Pancreas (tissue), 10 donors: ENCODE results near the gene SPATA13. TPM values are rescaled to one million over a fixed set of nuclear protein-coding genes. Genes with fewer than 3 reads are reported as not detected.
"Not testable (repeated sequence)": the region's sequence is repeated elsewhere in the genome, so short reads cannot be mapped to it uniquely, and the experiment has no call there.

Experiments
- ATAC-seq, 4 donors: fragments of 200-7000 bp; cut with Tn5 transposase; one replicate each; pipeline versions ENCODE4 v1.8.0 to v1.9.1; 2020; ENCODE audit warnings: mild to moderate bottlenecking in 4 of 4, moderate library complexity in 4 of 4
- DNase-seq, 6 donors: peaks; one replicate each; pipeline ENCODE4 v3.0.0-alpha.2; 2020
- FAIRE-seq: peaks from 2 replicates; lab custom pipeline; 2012; peaks lifted over from hg19 to GRCh38; lab: Jason Lieb, UNC
- H3K27ac ChIP-seq, 4 donors: fragments of 200-600 bp; sonication (generic); 1 replicate in 3 of 4; 2 replicates in 1 of 4; pipeline versions ENCODE4 v1.5.0 to v1.8.0; 2020
- H3K27me3 ChIP-seq, 4 donors: fragments of 200-600 bp; one replicate each; pipeline ENCODE4 v1.8.0; 2021
- H3K36me3 ChIP-seq, 3 donors: fragments of 200-600 bp; sonication (generic) in 1 of 3; one replicate each; pipeline versions ENCODE4 v1.5.0 to v1.8.0; 2020 to 2021
- H3K4me1 ChIP-seq, 3 donors: fragments of 200-600 bp; one replicate each; pipeline ENCODE4 v1.8.0; 2021
- H3K4me3 ChIP-seq, 4 donors: fragments of 200-600 bp; sonication (generic) in 2 of 4; one replicate each; pipeline versions ENCODE4 v1.5.0 to v1.8.0; 2020 to 2021
- H3K9me3 ChIP-seq, 4 donors: fragments of 200-600 bp; one replicate each; pipeline ENCODE4 v1.8.0; 2021
- CTCF ChIP-seq, 4 donors: fragments of 200-600 bp; sonication (generic) in 3 of 4; IDR thresholded peaks; one replicate each; pipeline versions ENCODE4 v1.5.0 to v1.8.0; 2021; ENCODE audit warnings: antibody characterized with exemption in 4 of 4
- WGBS, 2 donors: extraction: QIAGEN DNeasy Blood & Tissue Kit; methylation state at CpG; one replicate each; pipeline ENCODE4 v1.1.7; 2013; 5-methylcytosine and 5-hydroxymethylcytosine counted together
- intact Hi-C, 3 donors: fragments of 100-400 bp; cut with DNase I; formaldehyde crosslinking; loops; one replicate each; pipeline versions ENCODE4 v1.11.1 to v1.14.2; 2022
- polyA plus RNA-seq, 2 donors: library from polyadenylated mRNA; stranded (reverse); fragments of 200-250 nt; gene quantifications; one replicate each; pipeline ENCODE4 v1.2.3, GENCODE V29; 2013
- total RNA-seq, 6 donors: library from RNA; stranded (reverse); fragmentation: NEBNext Ultra II Directional in 4 of 6; extraction: Animal tissue kit (Norgen Biotek cat#: 25700) in 4 of 6; gene quantifications; one replicate each; pipeline versions ENCODE4 v1.2.1 to v1.2.4, GENCODE V29; 2021 to 2023
- donor health status: healthy with polysubstance abuse.
- donor health status: DM: no; HTN: no; CAD: no; lungs with moderate emphysema.
- donor health status: DM: no; HTN: no; CAD: no.
- donor health status: control.
- donor health status: control.
- donor health status: Bipolar disorder and iron deficiency.
- donor health status: DM: yes; HTN: yes; CAD: no.
- donor health status: DM: no; HTN: no; CAD: no.
- donor health status: DM: no; HTN: no; CAD: no.
- donor health status: DM: yes; HTN: yes; CAD: no.

SPATA13 gene
- total and polyA plus RNA-seq, 8 donors: 38.1 to 71.2 (median 53.9) TPM

GRCh38 chr13:24348797-24349515, 188.4 kb downstream of the SPATA13 start:
- intact Hi-C loops: no loop called here
- H3K27ac ChIP-seq: peak overlapping the region; percentile 59 to 86 (median 78)
- no peak for FAIRE-seq

GRCh38 chr13:24349778-24350664, 189.5 kb downstream of the SPATA13 start:
- DNase-seq: not testable (repeated sequence)

More at GRCh38 chr13:24348797-24349515, 188.4 kb downstream of the SPATA13 start:
- peak; percentile 97 to 98 (median 97) for ATAC-seq
- H3K4me3 ChIP-seq: no peak overlapping the region
- peaks cover 3 to 16% (median 8%) of the 10 kb centered on the region in 3 donors for H3K4me1 ChIP-seq
- no peaks in the 10 kb centered on the region for H3K27me3 ChIP-seq
- WGBS, 2 donors: 14 to 15% methylated on average over 6 of the region's 6 CpGs
- H3K36me3 ChIP-seq: no peaks in the 10 kb centered on the region
- peak in 5 of 6 donors; percentile 87 to 95 (median 90) for DNase-seq
- H3K9me3 ChIP-seq: no peaks in the 10 kb centered on the region
- no peak for TF ChIP-seq CTCF (IDR thresholded peaks at IDR 0.05)

GRCh38 chr13:24351423-24351822, 190.9 kb downstream of the SPATA13 start:
- H3K36me3 ChIP-seq: no peaks in the 10 kb centered on the region
- DNase-seq: no peak

More at GRCh38 chr13:24349778-24350664, 189.5 kb downstream of the SPATA13 start:
- not testable (repeated sequence) for H3K4me3 ChIP-seq, FAIRE-seq, H3K27me3 ChIP-seq, H3K36me3 ChIP-seq, H3K9me3 ChIP-seq, ATAC-seq
- Histone ChIP-seq H3K4me1 (peaks cover 3 to 16% (median 8%) of the 10 kb centered on the region in 3 donors), H3K27ac (peak overlapping the region in 3 of 4 donors; percentile 74 to 86 (median 83))
- intact Hi-C loops: loop anchor here in 1 of 3 donors (10.0 kb wide), 1 partner anchor 1415 kb away; no protein-coding TSS in a partner anchor
- 89 to 94% methylated on average over 3 of the region's 3 CpGs for WGBS, 2 donors

GRCh38 chr13:24353736-24354135, 193.2 kb downstream of the SPATA13 start:
- H3K9me3 ChIP-seq: no peaks in the 10 kb centered on the region
- ATAC-seq: no peak
- intact Hi-C loops: loop anchor here in 1 of 3 donors (10.0 kb wide), 1 partner anchor 1419 kb away; no protein-coding TSS in a partner anchor
- no peak overlapping the region for H3K27ac ChIP-seq
- H3K27me3 ChIP-seq: no peaks in the 10 kb centered on the region
- TF ChIP-seq CTCF (IDR thresholded peaks at IDR 0.05): no peak
- FAIRE-seq: no peak
- DNase-seq: no peak
- WGBS, 2 donors: 59 to 81% methylated on average over 1 of the region's 1 CpG
- H3K4me3 ChIP-seq: no peak overlapping the region
- H3K4me1 ChIP-seq: peaks cover 0 to 7% (median 3%) of the 10 kb centered on the region in 3 donors
- H3K36me3 ChIP-seq: no peaks in the 10 kb centered on the region

More at GRCh38 chr13:24351423-24351822, 190.9 kb downstream of the SPATA13 start:
- 88 to 90% methylated on average over 3 of the region's 3 CpGs for WGBS, 2 donors
- intact Hi-C loops: loop anchor here in 1 of 3 donors (10.0 kb wide), 1 partner anchor 1417 kb away; no protein-coding TSS in a partner anchor
- H3K27ac ChIP-seq: no peak overlapping the region
- H3K9me3 ChIP-seq: no peaks in the 10 kb centered on the region
- no peak for TF ChIP-seq CTCF (IDR thresholded peaks at IDR 0.05)
- ATAC-seq (no peak), FAIRE-seq (no peak)
- peaks cover 3 to 16% (median 8%) of the 10 kb centered on the region in 3 donors for H3K4me1 ChIP-seq
- no peaks in the 10 kb centered on the region for H3K27me3 ChIP-seq
- H3K4me3 ChIP-seq: no peak overlapping the region

- no peak for TF ChIP-seq CTCF (IDR thresholded peaks at IDR 0.05)
- 93 to 95% methylated on average over 13 of the region's 13 CpGs for WGBS, 2 donors
- DNase-seq (no peak), ATAC-seq (no peak), FAIRE-seq (no peak)
- H3K36me3 ChIP-seq: no peaks in the 10 kb centered on the region
- H3K27ac ChIP-seq: no peak overlapping the region
- H3K9me3 ChIP-seq: no peaks in the 10 kb centered on the region
- H3K4me3 ChIP-seq: no peak overlapping the region
- intact Hi-C loops: loop anchor here in 2 of 3 donors (5.0 to 10.0 kb wide), 2 partner anchors 1420 to 1423 kb away; no protein-coding TSS in a partner anchor
- H3K4me1 ChIP-seq: no peaks in the 10 kb centered on the region
- no peaks in the 10 kb centered on the region for H3K27me3 ChIP-seq
Measured at GRCh38 chr13:24355103-24355502, 194.6 kb downstream of the SPATA13 start.
